Cardiac muscle cell (in vitro differentiated cells and primary cell): ENCODE data around the gene SCD5. TPM values are rescaled to one million over a fixed set of nuclear protein-coding genes. Genes with fewer than 3 reads are reported as not detected.

Experiments used
- DNase-seq, 2 donors: peaks; one replicate each; pipeline versions ENCODE4 v3.0.0 to v3.0.0-alpha.2; 2010 to 2017; ENCODE audit warnings: low read depth in 1 of 2, low spot score in 1 of 2
- H3K27ac ChIP-seq: fragments of 200-600 bp; sonication (generic); 2 replicates; pipeline ENCODE4 v1.5.1; 2016
- H3K27me3 ChIP-seq: fragments of 200-600 bp; sonication (generic); 2 replicates; pipeline ENCODE4 v1.6.0; 2016; ENCODE audit warnings: control low read depth
- H3K36me3 ChIP-seq: fragments of 200-600 bp; sonication (generic); 2 replicates; pipeline ENCODE4 v1.5.1; 2016; ENCODE audit warnings: control low read depth
- H3K4me1 ChIP-seq: fragments of 200-600 bp; sonication (generic); 2 replicates; pipeline ENCODE4 v1.8.1; 2017; ENCODE audit warnings: low read depth, mild to moderate bottlenecking, mixed run types
- H3K4me3 ChIP-seq: fragments of 200-600 bp; sonication (generic); 2 replicates; pipeline ENCODE4 v1.5.1; 2016; ENCODE audit warnings: mild to moderate bottlenecking
- H3K9me3 ChIP-seq: fragments of 200-600 bp; sonication (generic); 2 replicates; pipeline ENCODE4 v1.5.1; 2017; ENCODE audit warnings: low read depth, mild to moderate bottlenecking, control low read depth
- polyA plus RNA-seq: library from polyadenylated mRNA; unstranded; fragments of >200 nt; fragmentation: Nextera tagmentation; extraction: Ambion mirVana; gene quantifications from 2 replicates; pipeline ENCODE4 v1.2.1, GENCODE V29; 2016
- total RNA-seq: library from RNA; depleted of rRNA; stranded (reverse); fragments of >200 nt; gene quantifications from 2 replicates; pipeline ENCODE4 v1.2.3, GENCODE V29; 2016
- TF ChIP-seq, protein P1 (sequence below): IDR thresholded peaks from 2 replicates; pipeline ENCODE4 v1.5.1; 2012; ENCODE audit warnings: low read depth, mild to moderate bottlenecking, low read length

The SCD5 gene
- total and polyA plus RNA-seq, 2 experiments from 2014 or later: 3.7 to 4.7 TPM

DNA sequence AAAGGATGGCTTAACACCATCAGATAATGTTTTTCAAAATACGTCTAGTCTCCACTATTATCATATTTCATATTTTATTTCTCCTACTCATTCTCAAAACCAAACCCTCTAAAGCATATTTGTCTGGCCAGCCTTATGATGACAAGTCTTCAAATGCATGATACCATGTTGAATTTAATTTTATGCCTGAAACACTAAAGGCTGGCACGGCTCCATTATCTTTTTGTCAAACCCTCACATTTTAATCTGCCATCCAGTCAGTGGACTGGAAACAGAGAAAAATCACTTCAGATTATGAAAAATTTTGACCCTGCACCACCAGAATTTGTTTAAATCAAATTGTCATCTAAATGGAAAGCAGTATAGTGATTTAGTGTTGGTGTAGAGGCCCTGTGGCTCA lies 42.9 kb downstream of the SCD5 start:
- DNase-seq: no peak
- H3K27ac ChIP-seq: no peak overlapping the region
- TF ChIP-seq, protein P1, sequence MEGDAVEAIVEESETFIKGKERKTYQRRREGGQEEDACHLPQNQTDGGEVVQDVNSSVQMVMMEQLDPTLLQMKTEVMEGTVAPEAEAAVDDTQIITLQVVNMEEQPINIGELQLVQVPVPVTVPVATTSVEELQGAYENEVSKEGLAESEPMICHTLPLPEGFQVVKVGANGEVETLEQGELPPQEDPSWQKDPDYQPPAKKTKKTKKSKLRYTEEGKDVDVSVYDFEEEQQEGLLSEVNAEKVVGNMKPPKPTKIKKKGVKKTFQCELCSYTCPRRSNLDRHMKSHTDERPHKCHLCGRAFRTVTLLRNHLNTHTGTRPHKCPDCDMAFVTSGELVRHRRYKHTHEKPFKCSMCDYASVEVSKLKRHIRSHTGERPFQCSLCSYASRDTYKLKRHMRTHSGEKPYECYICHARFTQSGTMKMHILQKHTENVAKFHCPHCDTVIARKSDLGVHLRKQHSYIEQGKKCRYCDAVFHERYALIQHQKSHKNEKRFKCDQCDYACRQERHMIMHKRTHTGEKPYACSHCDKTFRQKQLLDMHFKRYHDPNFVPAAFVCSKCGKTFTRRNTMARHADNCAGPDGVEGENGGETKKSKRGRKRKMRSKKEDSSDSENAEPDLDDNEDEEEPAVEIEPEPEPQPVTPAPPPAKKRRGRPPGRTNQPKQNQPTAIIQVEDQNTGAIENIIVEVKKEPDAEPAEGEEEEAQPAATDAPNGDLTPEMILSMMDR: no peak
- H3K4me3 ChIP-seq: no peak overlapping the region
- peaks cover 2% of the 10 kb centered on the region for H3K27me3 ChIP-seq
- H3K4me1 ChIP-seq: peaks cover 20% of the 10 kb centered on the region
- no peaks in the 10 kb centered on the region for H3K9me3 ChIP-seq
- H3K36me3 ChIP-seq: no peaks in the 10 kb centered on the region

DNA sequence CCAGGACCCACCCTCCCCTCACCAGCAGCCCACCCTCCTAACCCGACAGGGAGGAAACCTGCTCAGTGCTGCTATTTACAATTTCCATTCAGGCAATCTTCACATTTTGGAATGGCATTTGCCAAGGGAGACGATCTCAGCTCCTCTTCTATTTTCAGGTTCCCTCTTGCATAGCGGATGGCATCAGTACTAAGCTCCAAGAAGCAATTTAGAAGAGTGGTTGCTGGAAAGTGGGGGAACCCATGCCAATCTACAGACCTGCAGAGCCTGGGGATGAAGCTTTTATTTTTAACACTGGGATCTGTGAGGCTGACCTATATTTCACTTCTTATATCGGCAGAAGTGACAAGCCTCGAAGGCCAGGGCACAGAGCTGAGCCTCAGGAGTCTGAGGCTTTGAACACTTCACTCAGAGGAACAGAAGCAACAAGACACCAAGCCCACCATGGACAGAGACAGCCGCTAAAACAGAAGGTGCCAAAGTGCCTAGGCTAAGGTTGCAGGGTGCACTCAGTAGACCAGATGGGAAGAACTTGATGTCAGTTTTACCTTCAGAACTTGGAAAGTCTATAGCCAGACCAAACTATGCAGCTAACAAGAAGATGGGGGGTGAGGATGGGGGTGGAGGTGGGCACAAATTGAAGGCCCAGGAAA lies 44.0 kb downstream of the SCD5 start:
- peak overlapping the region; percentile 40 for H3K27ac ChIP-seq
- TF ChIP-seq, protein P1: no peak
- DNase-seq: no peak

DNA sequence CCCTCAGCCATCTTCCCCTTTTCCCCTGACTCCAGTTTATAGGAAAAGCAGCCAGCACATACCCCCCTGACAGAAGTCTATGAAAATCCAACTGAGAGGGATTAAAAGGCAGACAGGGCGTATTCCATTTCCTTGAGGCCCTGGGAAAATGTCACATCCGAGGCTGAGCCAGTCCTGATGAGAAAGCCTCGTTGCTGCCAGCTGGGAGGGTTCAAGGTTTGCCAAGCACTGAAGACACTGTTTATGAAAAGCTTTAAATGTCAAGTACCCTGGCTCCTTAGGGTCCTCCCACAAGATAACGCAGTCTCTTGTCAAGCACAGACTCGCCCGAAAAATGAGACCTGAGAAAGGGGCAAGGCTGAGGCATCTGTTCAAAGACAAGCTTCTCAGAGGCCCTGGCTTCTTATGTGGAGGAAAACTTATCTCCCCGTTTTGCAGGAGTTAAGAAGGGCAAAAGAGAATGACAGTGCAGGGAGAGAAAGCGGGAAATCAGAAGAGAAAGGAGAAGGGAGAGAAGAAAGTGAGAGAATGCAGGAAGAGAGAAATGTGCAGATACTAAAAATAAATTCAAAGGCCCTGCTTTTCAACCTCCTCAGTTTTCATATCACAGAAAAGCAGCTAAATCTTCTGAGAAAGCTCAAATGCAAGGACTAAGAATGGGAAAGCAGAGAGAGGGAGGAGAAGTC lies 44.7 kb downstream of the SCD5 start:
- Histone ChIP-seq H3K27ac (peak overlapping the region; percentile 40), H3K36me3 (no peaks in the 10 kb centered on the region), H3K9me3 (no peaks in the 10 kb centered on the region), H3K27me3 (no peaks in the 10 kb centered on the region), H3K4me3 (no peak overlapping the region), H3K4me1 (peaks cover 20% of the 10 kb centered on the region)
- no peak for DNase-seq
- TF ChIP-seq, protein P1: no peak

More for the DNA sequence above, 44.0 kb downstream of the SCD5 start:
- H3K9me3 ChIP-seq: no peaks in the 10 kb centered on the region
- no peaks in the 10 kb centered on the region for H3K36me3 ChIP-seq
- H3K4me1 ChIP-seq: peaks cover 20% of the 10 kb centered on the region
- no peak overlapping the region for H3K4me3 ChIP-seq
- no peaks in the 10 kb centered on the region for H3K27me3 ChIP-seq

DNA sequence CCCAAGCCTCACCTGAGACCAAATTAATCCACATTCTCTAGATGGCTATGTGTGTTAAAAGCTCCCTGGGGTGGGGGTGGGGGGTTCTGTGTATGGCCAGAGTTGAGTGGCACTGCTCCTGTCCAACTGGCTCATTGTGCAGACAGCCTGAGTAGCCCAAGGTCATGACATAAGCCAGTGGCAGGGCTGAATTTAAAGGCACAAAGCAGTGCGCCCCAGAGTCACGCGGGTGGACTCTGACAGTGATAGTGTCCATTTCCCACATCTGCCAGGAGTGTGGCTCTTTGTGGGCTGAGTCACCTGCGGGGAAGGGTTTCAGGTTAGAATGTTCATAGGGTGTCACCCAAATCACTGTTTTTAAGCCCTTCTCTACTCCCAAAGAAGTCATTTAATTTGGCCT lies 45.4 kb downstream of the SCD5 start:
- H3K27ac ChIP-seq: peak overlapping the region; percentile 33
- TF ChIP-seq, protein P1: no peak
- no peaks in the 10 kb centered on the region for H3K9me3 ChIP-seq
- H3K36me3 ChIP-seq: no peaks in the 10 kb centered on the region
- H3K4me1 ChIP-seq: peaks cover 20% of the 10 kb centered on the region
- H3K4me3 ChIP-seq: no peak overlapping the region
- peak in 1 of 2 donors; percentile 41 for DNase-seq
- H3K27me3 ChIP-seq: no peaks in the 10 kb centered on the region

DNA sequence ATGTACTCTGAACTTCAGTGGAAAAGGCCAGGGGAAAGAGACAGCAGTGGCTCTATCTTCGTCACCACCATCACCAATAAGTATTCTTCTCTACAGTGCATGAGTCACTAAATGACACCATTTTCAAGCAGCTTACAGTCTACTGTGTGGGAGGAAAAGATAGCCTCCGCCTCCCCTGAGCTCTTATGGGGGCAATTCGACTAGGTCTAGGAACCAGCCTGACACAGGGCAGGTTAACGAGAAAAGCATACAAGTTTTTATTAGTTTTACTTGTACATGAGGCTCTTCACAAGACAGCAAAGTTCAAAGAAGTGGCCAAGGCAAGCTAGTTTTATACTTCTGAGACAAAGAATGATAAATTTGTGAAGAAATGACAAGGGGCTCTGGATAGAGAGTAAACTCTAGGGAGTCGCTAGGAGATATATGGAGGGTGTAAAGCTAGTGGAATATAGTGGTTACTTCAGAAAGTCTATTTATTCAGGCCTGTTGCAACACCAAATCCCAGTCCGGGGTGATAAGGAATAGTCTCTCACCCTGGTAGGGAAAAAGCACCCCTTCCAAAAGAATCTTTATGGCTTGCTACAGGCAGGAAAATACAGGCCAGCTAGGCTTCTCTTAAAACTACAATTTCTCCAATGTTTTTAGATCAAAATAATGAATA lies 49.7 kb downstream of the SCD5 start:
- peaks cover 11% of the 10 kb centered on the region for H3K4me1 ChIP-seq
- no peak overlapping the region for H3K27ac ChIP-seq
- peak in 1 of 2 donors; percentile 66 for DNase-seq
- no peaks in the 10 kb centered on the region for H3K36me3 ChIP-seq
- H3K4me3 ChIP-seq: no peak overlapping the region
- TF ChIP-seq, protein P1: no peak
- no peaks in the 10 kb centered on the region for H3K9me3 ChIP-seq
- no peaks in the 10 kb centered on the region for H3K27me3 ChIP-seq
